Astrocyte of the spinal cord (primary cell): ENCODE results near the gene RAB27B.

ENCODE experiments used
- DNase-seq: peaks from one replicate; pipeline ENCODE4 v3.0.0; 2011; ENCODE audit warnings: low read depth, low spot score
- H3K4me3 ChIP-seq: 2 replicates; pipeline ENCODE4 v1.5.1; 2011; ENCODE audit warnings: low read depth, mild to moderate bottlenecking, low read length, moderate library complexity
- CTCF ChIP-seq: IDR thresholded peaks from 2 replicates; pipeline ENCODE4 v1.5.1; 2012; ENCODE audit warnings: low read depth, mild to moderate bottlenecking, low read length, inconsistent platforms
- in situ Hi-C: cut with HindIII; loops from 2 replicates; pipeline ENCODE4 v1.10.0; 2017; ENCODE audit warnings: low sequenced_read_pairs

Gene RAB27B

DNA sequence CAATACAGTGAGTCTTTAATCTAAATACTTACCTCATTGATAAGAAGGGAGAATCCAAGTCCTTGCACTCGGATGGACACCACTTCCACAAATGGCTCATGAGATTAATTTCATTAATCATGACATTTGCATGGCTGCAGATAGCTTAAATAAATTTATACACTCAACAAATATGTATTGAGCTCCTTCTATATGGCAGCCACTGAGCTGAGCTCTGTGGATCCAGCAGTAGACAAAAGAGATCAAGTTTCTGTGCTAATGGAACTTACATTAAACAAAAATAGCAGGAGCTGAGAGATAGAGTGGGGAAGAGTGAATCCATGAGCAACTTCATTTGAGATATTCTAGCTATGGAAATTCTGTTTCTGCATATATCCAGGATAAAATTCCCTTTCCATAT lies 44.4 kb downstream of the RAB27B start:
- DNase-seq: no peak
- no peak overlapping the region for H3K4me3 ChIP-seq
- no peak for TF ChIP-seq CTCF
- in situ Hi-C loops: no loop called here

- in situ Hi-C loops: no loop called here
- no peak overlapping the region for H3K4me3 ChIP-seq
- no peak for DNase-seq
- no peak for TF ChIP-seq CTCF
Measured at GRCh38 chr18:54873884-54874255, 45.6 kb downstream of the RAB27B start.

DNA sequence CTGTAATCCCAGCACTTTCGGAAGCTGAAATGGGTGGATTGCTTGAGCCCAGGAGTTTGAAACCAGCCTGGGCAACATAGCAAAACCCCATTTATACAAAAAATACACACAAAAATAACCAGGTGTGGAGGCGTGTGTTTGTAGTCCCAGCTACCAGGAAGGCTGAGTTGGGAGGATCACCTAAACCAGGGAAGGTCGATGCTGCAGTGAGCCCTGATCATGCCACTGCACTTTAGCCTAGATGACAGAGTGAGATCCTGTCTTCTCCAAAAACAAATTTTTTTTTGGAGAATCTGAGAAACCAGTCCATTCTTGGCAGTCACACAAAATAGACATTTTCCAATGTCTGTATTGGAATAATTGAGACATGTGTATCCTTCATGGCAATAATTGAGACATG lies 46.8 kb downstream of the RAB27B start:
- in situ Hi-C loops: no loop called here
- TF ChIP-seq CTCF: no peak
- H3K4me3 ChIP-seq: no peak overlapping the region
- no peak for DNase-seq

DNA sequence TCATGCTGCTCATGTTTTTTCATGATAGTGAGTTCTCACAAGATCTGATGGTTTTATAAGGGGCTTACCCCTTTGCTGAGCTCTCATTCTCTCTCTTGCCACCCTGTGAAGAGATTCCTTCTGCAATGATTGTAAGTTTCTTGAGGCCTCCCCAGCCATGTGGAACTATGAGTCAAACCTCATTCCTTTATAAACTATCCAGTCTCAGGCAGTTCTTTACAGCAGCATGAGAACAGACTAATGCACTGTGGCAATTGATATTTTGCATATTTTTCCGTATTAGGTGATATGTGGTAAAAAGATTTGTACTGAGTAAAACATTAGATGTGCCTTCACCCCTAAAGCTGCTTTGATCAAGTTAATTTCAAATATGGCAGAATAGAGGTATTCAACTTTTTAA lies 48.8 kb downstream of the RAB27B start:
- in situ Hi-C loops: no loop called here
- no peak overlapping the region for H3K4me3 ChIP-seq
- no peak for DNase-seq
- no peak for TF ChIP-seq CTCF

- in situ Hi-C loops: no loop called here
Measured at GRCh38 chr18:54878159-54878622, 49.9 kb downstream of the RAB27B start.

GRCh38 chr18:54878659-54879358 lies 50.5 kb downstream of the RAB27B start:
- DNase-seq: no peak
- no peak for TF ChIP-seq CTCF
- in situ Hi-C loops: no loop called here
- no peak overlapping the region for H3K4me3 ChIP-seq

More at GRCh38 chr18:54878159-54878622, 49.9 kb downstream of the RAB27B start:
- no peak overlapping the region for H3K4me3 ChIP-seq
- peak; percentile 43 for DNase-seq
- no peak for TF ChIP-seq CTCF
